Stimulated activated memory B cell treated with anti-CD40 and anti-IgM and Interleukin-4, amounts not matched to agents 10 μg/mL and 1 μg/mL and 100 μg/mL, for 72 hours (primary cell): ENCODE measurements around the gene SIGLEC12.

Experiments used
- ATAC-seq: fragments of 150-1000 bp; cut with Tn5 transposase; 2 replicates; pipeline ENCODE4 v1.10.0; 2021
- H3K27ac Mint-ChIP-seq: one replicate; pipeline ENCODE4 v1.8.0; 2022; ENCODE audit warnings: mild to moderate bottlenecking, mixed read lengths
- H3K27me3 Mint-ChIP-seq: one replicate; pipeline ENCODE4 v1.8.0; 2022; ENCODE audit warnings: mixed read lengths
- H3K36me3 Mint-ChIP-seq: one replicate; pipeline ENCODE4 v1.8.0; 2022; ENCODE audit warnings: mixed read lengths
- H3K4me1 Mint-ChIP-seq: one replicate; pipeline ENCODE4 v1.8.0; 2022; ENCODE audit warnings: mixed read lengths
- H3K4me3 Mint-ChIP-seq: one replicate; pipeline ENCODE4 v1.8.0; 2022; ENCODE audit warnings: mild to moderate bottlenecking, moderate library complexity, mixed read lengths
- H3K9me3 Mint-ChIP-seq: one replicate; pipeline ENCODE4 v1.8.0; 2022; ENCODE audit warnings: mixed read lengths

SIGLEC12 gene

GRCh38 chr19:51531349-51532315, 30.0 kb upstream of the SIGLEC12 start, which contains the start of gene SIGLEC6:
TSS of gene SIGLEC6 (minus strand) at chr19:51531670. CDS start at chr19:51531648, 22 bp downstream.
- H3K27ac Mint-ChIP-seq, result peak within 1 kb of the TSS; percentile 78
- H3K4me1 Mint-ChIP-seq, result peaks cover 90% of the 10 kb centered on the region
- peak; percentile 97 for ATAC-seq
- peak within 1 kb of the TSS; percentile 87 for H3K4me3 Mint-ChIP-seq
- no peaks in the 10 kb centered on the region for H3K9me3 Mint-ChIP-seq
- H3K36me3 Mint-ChIP-seq, result peaks cover 31% of the 10 kb centered on the region
- no peaks in the 10 kb centered on the region for H3K27me3 Mint-ChIP-seq

GRCh38 chr19:51530616-51531015, 29.0 kb upstream of the SIGLEC12 start:
- Mint-ChIP-seq H3K27me3 (no peaks in the 10 kb centered on the region), H3K36me3 (peaks cover 41% of the 10 kb centered on the region), H3K9me3 (no peaks in the 10 kb centered on the region), H3K27ac (peak overlapping the region; percentile 78), H3K4me1 (peaks cover 90% of the 10 kb centered on the region), H3K4me3 (peak overlapping the region; percentile 87)
- no peak for ATAC-seq

- Mint-ChIP-seq H3K4me1 (peaks cover 85% of the 10 kb centered on the region), H3K27me3 (no peaks in the 10 kb centered on the region), H3K9me3 (no peaks in the 10 kb centered on the region), H3K36me3 (peaks cover 53% of the 10 kb centered on the region), H3K4me3 (peak overlapping the region; percentile 87), H3K27ac (peak overlapping the region; percentile 78)
- ATAC-seq, result no peak
Observed at GRCh38 chr19:51529301-51529700, 27.7 kb upstream of the SIGLEC12 start.

- Mint-ChIP-seq H3K9me3 (no peaks in the 10 kb centered on the region), H3K4me1 (peaks cover 88% of the 10 kb centered on the region), H3K27ac (peak overlapping the region; percentile 63), H3K27me3 (no peaks in the 10 kb centered on the region), H3K4me3 (no peak overlapping the region), H3K36me3 (peaks cover 86% of the 10 kb centered on the region)
- no peak for ATAC-seq
Observed at GRCh38 chr19:51525651-51526050, 24.1 kb upstream of the SIGLEC12 start.

- Mint-ChIP-seq H3K9me3 (no peaks in the 10 kb centered on the region), H3K36me3 (peaks cover 79% of the 10 kb centered on the region), H3K27ac (peak overlapping the region; percentile 63), H3K4me3 (no peak overlapping the region), H3K4me1 (peaks cover 80% of the 10 kb centered on the region), H3K27me3 (no peaks in the 10 kb centered on the region)
- no peak for ATAC-seq
Observed at GRCh38 chr19:51524666-51525264, 23.2 kb upstream of the SIGLEC12 start.

- Mint-ChIP-seq H3K36me3 (peaks cover 87% of the 10 kb centered on the region), H3K4me3 (no peak overlapping the region), H3K27me3 (no peaks in the 10 kb centered on the region), H3K27ac (no peak overlapping the region), H3K4me1 (peaks cover 56% of the 10 kb centered on the region), H3K9me3 (peaks cover 3% of the 10 kb centered on the region)
- no peak for ATAC-seq
Observed at GRCh38 chr19:51521781-51522180, 20.2 kb upstream of the SIGLEC12 start.

- Mint-ChIP-seq H3K36me3 (peaks cover 84% of the 10 kb centered on the region), H3K4me3 (no peak overlapping the region), H3K27ac (no peak overlapping the region), H3K27me3 (no peaks in the 10 kb centered on the region), H3K9me3 (peaks cover 3% of the 10 kb centered on the region), H3K4me1 (peaks cover 52% of the 10 kb centered on the region)
- no peak for ATAC-seq
Observed at GRCh38 chr19:51521357-51521756, 19.8 kb upstream of the SIGLEC12 start.

GRCh38 chr19:51520728-51521127, 19.1 kb upstream of the SIGLEC12 start:
- no peak for ATAC-seq
- no peak overlapping the region for H3K4me3 Mint-ChIP-seq
- H3K4me1 Mint-ChIP-seq, result peaks cover 46% of the 10 kb centered on the region
- H3K9me3 Mint-ChIP-seq, result peaks cover 3% of the 10 kb centered on the region
- H3K27me3 Mint-ChIP-seq, result no peaks in the 10 kb centered on the region
- H3K36me3 Mint-ChIP-seq, result peaks cover 78% of the 10 kb centered on the region
- peak overlapping the region; percentile 1 for H3K27ac Mint-ChIP-seq

- Mint-ChIP-seq H3K27me3 (no peaks in the 10 kb centered on the region), H3K4me1 (peaks cover 11% of the 10 kb centered on the region), H3K27ac (no peak overlapping the region), H3K4me3 (no peak overlapping the region), H3K36me3 (peaks cover 28% of the 10 kb centered on the region), H3K9me3 (peaks cover 3% of the 10 kb centered on the region)
- ATAC-seq, result peak; percentile 70
Observed at GRCh38 chr19:51514866-51515481, 13.4 kb upstream of the SIGLEC12 start.

- H3K27me3 Mint-ChIP-seq, result peaks cover 4% of the 10 kb centered on the region
- H3K4me1 Mint-ChIP-seq, result peaks cover 11% of the 10 kb centered on the region
- ATAC-seq, result no peak
- H3K27ac Mint-ChIP-seq, result no peak overlapping the region
- peaks cover 23% of the 10 kb centered on the region for H3K36me3 Mint-ChIP-seq
- no peak overlapping the region for H3K4me3 Mint-ChIP-seq
- peaks cover 3% of the 10 kb centered on the region for H3K9me3 Mint-ChIP-seq
Observed at GRCh38 chr19:51513968-51514367, 12.4 kb upstream of the SIGLEC12 start.

- no peak for ATAC-seq
- peaks cover 11% of the 10 kb centered on the region for H3K27me3 Mint-ChIP-seq
- no peaks in the 10 kb centered on the region for H3K9me3 Mint-ChIP-seq
- H3K4me1 Mint-ChIP-seq, result peaks cover 11% of the 10 kb centered on the region
- H3K4me3 Mint-ChIP-seq, result no peak overlapping the region
- H3K27ac Mint-ChIP-seq, result no peak overlapping the region
- no peaks in the 10 kb centered on the region for H3K36me3 Mint-ChIP-seq
Observed at GRCh38 chr19:51511353-51511752, 9.8 kb upstream of the SIGLEC12 start.

GRCh38 chr19:51509823-51510660, 8.4 kb upstream of the SIGLEC12 start:
- Mint-ChIP-seq H3K27ac (no peak overlapping the region), H3K4me3 (no peak overlapping the region), H3K9me3 (no peaks in the 10 kb centered on the region), H3K27me3 (peaks cover 11% of the 10 kb centered on the region), H3K4me1 (peaks cover 5% of the 10 kb centered on the region), H3K36me3 (no peaks in the 10 kb centered on the region)
- no peak for ATAC-seq

- Mint-ChIP-seq H3K27ac (no peak overlapping the region), H3K4me1 (peaks cover 3% of the 10 kb centered on the region), H3K36me3 (peaks cover 6% of the 10 kb centered on the region), H3K4me3 (no peak overlapping the region), H3K27me3 (peaks cover 11% of the 10 kb centered on the region), H3K9me3 (peaks cover 5% of the 10 kb centered on the region)
- ATAC-seq, result no peak
Observed at GRCh38 chr19:51508059-51508733, 6.6 kb upstream of the SIGLEC12 start.

- peaks cover 5% of the 10 kb centered on the region for H3K9me3 Mint-ChIP-seq
- H3K27ac Mint-ChIP-seq, result no peak overlapping the region
- H3K36me3 Mint-ChIP-seq, result peaks cover 6% of the 10 kb centered on the region
- peaks cover 11% of the 10 kb centered on the region for H3K27me3 Mint-ChIP-seq
- ATAC-seq, result no peak
- H3K4me1 Mint-ChIP-seq, result peaks cover 4% of the 10 kb centered on the region
- H3K4me3 Mint-ChIP-seq, result no peak overlapping the region
Observed at GRCh38 chr19:51507640-51508058, 6.0 kb upstream of the SIGLEC12 start.
